ENCODE data around the gene AP2A2.
"Not testable (repeated sequence)": the region's sequence is repeated elsewhere in the genome, so short reads cannot be mapped to it uniquely, and the experiment has no call there.

Gene AP2A2

DNA sequence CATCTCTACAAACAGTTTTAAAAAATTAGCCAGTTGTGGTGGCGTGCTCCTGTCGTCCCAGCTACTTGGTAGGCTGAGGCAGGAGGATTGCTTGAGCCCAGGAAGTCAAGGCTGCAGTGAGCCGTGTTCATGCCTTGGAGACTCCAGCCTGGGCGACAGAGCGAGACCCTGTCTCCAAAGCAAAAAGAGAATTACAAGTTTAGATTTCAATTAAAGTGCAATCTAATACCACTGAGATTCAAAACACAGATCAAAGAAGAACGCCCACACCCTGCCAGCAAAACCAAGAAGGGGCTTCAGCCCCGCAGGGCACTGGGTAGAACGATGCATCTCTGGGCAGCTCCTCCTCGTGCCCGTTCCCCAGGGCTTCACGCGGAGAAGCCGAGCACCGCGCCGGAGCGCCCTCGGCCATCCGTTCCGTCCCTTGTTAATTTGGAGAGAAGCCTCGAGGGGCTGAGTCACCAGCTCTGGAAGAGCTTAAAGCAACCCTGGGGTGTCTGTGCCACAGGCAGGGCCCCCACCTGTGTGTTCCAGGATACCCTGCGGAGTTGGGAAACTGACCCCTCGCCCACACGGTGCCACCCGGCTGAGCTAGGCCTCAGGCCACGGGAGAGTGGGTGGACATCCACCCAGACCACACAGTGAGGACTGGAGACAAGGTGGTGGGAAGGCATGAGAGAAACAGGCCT is 47.0 kb downstream of the AP2A2 start:
- no peak for DNase-seq (ENCODE audit: low read depth in 2 of 2, low spot score in 1 of 2)

DNA sequence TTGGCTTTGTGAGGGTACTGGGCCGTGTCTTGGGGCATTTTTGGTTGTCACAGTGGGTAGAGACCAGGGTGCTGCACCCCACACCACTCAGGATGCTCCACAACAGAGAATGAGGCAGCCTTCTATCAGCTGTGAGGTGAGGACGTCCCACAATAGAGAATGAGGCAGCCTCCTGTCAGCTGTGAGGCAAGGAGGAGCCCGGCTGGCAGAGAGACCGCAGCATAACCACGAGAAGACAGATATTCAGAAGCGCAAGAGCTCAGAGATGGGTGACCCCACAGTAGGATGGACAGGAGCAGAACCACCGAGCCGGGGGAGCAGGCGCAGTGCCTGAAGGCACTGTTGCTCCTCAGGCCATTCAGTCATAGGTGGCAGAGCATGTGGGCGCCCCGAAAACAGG is 47.6 kb downstream of the AP2A2 start:
- DNase-seq (ENCODE audit: low read depth in 2 of 2, low spot score in 1 of 2), result no peak

DNA sequence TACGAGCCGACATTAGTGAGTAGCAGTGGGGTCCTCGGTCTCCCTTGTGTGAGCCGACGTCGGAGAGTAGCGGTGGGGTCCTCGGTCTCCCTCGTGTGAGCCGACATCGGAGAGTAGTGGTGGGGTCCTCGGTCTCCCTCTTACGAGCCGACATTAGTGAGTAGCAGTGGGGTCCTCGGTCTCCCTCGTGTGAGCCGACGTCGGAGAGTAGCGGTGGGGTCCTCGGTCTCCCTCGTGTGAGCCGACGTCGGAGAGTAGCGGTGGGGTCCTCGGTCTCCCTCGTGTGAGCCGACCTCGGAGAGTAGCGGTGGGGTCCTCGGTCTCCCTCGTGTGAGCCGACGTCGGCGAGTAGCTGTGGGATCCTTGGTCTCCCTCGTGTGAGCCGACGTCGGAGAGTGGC is 49.7 kb downstream of the AP2A2 start:
- not testable (repeated sequence) for DNase-seq (ENCODE audit: low read depth in 2 of 2, low spot score in 1 of 2)

DNA sequence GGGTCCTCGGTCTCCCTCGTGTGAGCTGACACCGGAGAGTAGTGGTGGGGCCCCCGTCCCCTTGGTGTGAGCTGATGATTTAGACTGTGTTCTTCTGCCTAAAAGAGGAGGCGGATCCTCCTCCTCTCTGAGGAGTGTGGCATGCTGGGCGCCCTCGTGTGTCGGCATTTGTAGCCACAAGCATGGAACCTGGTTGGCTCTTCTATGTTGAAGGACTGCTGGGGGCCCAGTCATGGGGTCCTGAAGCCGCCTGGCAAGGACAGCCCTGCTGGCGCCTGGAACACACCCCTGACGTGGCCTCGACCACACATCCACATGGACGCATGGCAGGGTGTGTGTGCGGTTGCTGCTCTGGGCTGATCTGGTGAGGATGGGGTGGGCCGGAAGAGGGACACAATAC is 50.2 kb downstream of the AP2A2 start:
- DNase-seq (ENCODE audit: low read depth in 2 of 2, low spot score in 1 of 2), result no peak

DNA sequence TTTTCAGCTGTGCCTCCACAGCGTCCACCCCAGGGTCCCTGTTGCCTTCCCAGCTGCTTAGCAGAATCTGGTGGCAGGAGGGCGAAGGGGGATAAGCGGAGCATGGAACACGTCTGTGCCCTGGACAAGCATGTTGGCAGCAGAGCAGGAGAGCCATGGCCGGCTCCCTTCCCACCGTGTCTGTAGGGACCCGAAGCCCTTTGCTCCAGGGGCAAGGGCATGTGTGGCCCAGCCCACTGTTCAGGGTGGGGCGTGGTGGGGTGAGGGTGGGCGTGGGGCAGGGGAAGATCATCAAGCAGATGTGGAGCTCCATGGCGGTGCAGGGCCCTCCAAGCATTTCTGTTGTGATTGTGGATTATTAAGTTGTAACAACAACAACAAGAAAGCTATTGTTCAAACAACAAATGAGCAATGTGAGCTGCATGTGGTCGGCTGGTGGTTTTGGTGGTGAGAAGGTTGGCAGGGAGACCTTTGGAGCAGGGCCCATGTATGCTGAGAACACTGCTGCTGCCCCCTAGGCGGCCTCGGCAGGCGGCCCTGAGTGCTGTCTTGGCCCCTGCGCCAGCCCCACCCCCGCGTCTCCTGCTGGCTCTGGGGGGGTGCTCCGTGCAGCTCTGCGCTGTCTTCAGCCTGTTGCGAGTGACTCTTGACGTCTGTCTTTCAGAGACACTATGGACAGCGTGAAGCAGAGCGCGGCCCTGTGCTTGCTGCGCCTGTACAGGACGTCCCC is 50.9 kb downstream of the AP2A2 start:
- DNase-seq (ENCODE audit: low read depth in 2 of 2, low spot score in 1 of 2), result no peak

DNA sequence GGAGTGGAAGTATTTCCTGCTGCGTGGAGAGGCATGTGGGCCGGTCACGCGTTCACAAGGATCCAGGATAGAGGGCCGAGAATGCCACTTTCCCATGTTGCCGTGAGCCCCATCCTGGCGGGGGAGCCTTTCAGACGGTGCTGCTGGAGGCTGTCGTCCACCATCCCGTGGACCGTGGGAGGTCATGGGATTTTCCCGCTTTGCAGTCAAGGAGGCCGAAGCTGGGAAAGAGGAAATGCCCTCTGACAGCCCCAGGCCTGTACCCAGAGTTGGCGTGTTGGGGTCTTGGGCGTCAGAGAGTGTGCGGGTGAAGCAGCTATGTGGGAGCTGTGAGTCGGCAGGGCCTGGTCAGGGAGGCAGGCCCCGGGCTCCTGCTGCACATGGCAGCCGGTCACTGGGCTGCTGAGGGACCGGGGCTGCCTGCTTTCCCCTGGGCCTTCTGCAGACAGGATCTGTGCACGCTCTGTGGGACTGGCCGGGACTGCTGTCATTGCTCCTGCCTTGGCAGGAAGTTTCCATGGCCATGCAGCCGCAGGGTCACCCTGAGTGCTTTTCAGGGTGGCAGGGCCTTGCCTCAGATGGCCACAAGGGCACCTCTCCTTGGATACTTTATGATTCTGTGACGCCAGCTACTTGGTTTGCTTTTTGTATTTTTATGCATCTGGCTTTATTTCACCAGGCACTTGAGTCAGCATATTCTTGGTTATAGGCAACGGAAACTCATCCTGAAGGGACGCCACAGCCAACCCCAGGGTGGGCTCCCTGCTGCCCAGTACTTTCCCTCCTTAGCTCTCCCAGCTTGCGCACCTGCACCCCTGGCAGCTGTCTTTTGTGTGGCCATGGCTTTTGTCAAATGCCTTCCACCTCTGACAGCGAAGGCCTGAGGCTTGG is 52.4 kb downstream of the AP2A2 start:
- DNase-seq (ENCODE audit: low read depth in 2 of 2, low spot score in 1 of 2), result no peak

DNA sequence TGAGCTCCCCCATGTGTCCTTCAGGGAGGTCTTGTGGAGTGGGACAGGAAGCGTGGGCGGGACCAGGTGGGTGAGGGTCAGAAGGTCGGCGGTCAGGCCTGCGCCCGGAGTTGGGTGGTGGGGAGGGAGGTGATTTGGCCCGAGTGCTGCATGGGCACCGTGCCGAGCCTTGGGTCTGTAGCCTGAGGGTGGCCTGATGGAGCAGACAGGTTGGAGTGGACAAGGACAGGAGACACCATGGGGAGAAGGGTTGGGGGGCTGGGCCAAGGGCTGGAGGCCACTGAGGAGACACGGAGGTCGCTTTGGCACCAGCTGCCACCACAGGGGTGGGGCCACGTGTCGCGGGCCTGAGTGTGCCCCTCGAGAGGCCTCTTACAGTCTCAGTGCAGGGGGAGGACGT is 53.1 kb downstream of the AP2A2 start:
- DNase-seq (ENCODE audit: low read depth in 2 of 2, low spot score in 1 of 2), result no peak

DNA sequence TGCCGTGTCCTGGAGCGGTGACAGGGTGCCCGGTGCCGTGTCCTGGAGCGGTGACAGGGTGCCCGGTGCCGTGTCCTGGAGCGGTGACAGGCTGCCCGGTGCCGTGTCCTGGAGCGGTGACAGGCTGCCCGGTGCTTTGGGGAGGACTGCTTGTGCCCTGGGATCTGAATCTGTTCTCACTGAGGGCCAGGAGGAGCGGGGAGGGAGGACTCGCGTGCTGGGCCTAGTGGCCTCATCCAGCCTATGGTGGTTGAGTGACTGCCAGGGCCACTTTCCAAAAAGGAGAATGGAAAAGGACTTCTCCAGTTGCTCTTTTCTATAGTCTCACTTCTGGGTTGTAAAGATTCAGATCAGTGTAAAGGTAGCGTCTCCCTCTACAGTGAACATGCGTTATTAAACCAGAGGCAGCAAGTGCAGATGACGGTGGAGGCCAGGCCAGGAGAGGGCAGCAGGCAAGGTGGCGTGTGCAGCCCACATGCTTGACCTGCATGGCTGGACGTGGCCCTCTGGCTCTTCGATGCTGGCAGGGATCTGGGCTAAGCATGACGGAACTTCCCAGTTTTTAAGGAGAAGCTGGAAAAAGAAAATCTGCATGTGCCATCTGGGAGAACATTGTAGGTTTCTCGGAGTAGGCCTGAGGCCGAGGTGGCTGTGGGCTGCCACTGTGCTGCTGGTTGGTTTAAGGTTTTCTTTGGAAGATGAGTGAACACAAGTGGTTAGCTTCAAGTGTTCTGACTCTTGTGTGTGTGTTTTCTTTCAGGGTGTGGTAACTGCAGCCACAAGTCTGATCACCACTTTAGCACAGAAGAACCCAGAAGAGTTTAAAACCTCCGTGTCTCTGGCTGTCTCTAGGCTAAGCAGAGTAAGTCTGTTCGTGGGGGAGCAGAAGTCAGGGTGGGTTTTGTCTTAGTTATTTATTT is 55.0 kb downstream of the AP2A2 start:
- DNase-seq (ENCODE audit: low read depth in 2 of 2, low spot score in 1 of 2), result no peak

DNA sequence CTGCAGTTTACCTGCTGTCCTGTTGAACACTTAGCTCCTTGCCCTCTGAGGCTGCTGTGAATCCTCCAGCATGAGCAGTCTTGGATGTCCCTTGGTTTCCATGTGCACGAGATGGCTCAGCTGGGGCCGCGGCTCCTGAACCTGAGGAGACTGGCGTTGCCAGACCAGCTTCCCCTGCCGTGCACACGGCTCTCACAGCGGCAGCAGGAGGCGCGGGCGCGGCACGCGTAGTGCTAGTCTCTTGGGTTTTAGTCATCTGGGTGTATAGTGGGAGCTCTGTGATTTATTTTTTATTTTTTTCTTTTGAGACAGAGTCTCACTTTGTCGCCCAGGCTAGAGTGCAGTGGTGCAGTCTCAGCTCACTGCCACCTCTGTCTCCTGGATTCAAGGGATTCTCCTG is 56.1 kb downstream of the AP2A2 start:
- DNase-seq (ENCODE audit: low read depth in 2 of 2, low spot score in 1 of 2), result no peak

DNA sequence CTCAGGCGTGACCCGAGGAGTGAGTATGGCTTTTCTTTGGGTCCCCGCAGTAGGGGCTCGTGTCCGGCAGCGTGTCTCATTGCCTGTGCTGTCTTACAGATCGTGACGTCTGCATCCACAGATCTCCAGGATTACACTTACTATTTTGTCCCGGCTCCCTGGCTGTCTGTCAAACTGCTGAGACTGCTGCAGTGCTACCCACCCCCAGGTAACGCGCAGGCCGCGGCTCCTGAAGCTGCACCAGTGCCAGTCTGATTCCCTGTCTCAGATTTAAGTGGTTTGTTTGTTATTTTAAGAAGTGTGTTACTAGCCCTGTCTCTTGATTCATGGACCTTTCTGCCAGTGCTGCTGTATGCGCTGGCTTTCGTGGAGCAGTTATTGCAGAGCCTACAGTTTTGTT is 58.9 kb downstream of the AP2A2 start:
- DNase-seq (ENCODE audit: low read depth in 2 of 2, low spot score in 1 of 2), result no peak

DNA sequence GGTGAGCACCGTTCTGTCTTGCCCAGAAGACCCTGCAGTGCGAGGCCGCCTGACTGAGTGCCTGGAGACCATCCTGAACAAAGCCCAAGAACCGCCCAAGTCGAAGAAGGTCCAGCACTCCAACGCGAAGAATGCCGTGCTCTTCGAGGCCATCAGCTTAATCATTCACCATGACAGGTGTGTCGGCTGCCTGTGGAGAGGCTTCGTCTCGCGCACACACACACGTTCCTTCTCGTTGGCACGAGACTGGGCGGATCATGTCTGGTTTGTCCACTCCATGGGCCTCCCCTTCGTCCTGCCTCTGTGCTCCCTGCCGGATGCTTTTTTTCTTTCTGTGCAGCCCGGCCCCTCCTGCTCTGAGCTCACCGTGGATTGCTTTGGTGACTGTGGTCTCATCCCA is 59.7 kb downstream of the AP2A2 start:
- no peak for DNase-seq (ENCODE audit: low read depth in 2 of 2, low spot score in 1 of 2)

DNA sequence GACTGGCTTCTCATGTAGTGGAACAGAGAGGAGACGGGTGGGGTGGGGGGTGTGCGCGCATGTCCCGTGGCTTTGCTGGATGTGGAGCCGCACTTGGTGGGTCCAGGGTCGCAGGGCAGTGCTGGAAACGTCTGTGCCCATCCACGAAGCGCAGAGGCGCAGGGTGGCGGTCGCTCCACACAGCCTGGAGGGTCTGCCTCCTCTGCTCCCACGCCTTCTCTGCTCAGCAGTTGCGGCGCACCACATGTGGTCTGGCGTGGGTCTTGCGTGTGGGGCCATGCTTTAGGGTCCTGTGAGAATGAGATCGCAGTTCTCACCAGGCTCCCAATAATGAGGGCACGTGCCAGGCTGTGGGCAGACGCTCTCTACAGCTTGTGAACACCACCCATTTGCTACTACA is 60.2 kb downstream of the AP2A2 start:
- DNase-seq (ENCODE audit: low read depth in 2 of 2, low spot score in 1 of 2), result no peak

DNA sequence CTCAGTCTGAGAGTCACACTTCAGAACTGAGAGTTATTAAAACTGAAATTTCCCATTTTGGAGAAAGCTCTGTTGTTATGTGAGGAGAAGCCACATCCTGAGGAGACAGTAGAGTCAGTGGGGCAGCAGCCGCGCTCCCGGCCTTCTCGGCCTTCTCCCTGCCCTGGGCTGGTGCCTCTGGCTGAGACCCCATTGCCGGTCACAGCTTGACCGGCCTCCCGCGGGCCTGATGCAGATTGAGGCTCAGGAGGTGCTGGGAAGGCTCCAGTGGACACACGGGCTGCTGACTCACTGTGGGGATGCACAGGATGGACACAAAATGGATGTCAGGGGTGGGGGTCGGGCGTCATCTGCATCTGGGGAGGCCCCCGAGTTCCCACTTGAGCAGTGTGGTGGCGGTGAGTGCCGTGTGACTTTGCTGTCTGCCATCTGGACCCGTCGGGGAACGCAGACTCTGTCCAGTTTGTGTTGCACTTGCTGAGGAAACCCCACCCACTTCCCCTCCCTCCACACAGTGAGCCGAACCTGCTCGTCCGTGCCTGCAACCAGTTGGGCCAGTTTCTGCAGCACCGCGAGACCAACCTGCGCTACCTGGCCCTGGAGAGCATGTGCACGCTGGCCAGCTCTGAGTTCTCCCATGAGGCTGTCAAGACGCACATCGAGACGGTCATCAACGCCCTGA is 60.7 kb downstream of the AP2A2 start:
- DNase-seq (ENCODE audit: low read depth in 2 of 2, low spot score in 1 of 2), result no peak

DNA sequence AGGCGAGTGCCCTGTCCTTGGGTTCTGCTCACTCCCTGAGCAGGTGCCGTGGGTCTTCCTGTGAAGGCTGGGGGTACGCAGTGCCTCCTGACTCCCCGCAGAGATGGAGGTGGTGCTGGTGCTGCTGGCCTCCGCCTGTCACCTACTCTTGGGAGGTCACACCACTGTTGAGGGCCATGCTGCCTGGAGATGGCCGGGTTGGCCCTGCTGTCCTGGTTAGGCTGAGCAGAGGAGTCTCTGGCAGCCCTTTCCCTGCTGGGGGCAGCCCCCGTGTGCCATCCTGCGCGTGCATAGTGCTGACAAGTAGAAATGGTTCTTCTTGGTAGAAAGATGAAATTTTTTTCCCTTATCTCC is 61.3 kb downstream of the AP2A2 start:
- DNase-seq (ENCODE audit: low read depth in 2 of 2, low spot score in 1 of 2), result no peak

DNA sequence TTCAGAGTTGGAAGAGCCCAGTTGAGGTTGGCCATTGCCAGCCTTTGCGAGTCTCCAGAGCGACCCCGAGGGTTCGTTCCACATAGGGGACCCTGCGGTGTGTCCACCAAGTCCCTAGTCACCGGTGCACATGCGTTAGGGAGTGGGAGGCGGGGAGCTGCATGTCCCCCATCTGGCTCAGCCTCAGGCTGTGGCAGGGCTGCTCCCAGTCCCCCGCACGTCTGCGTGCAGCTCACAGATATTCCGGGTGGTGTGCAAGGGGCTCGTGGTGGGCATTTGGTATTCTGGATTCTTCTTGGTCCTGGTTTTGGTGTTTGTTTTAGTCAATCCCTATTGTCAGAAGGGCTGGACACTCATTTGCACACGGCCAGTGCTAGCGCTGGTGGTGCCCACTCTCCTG is 62.0 kb downstream of the AP2A2 start:
- no peak for DNase-seq (ENCODE audit: low read depth in 2 of 2, low spot score in 1 of 2)

DNA sequence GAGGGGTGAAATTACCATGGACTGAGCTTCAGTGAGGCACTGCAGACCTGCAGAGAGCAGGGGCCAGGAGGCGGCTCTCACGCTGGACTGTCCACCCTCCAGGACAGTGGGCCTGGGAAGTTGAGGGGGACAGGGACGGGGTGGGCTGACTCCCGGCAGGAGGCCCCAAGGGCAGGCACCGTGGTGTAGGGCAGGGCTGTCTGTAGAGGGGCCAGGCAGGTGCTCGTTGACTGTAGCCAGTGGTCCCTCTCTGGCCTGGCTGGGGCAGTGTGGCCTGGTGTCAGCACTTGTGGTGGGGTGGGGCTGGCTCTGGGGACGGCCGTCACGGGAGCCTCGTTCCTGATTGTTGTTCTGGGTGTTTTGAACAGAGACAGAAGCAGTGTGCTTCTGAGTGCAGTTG is 64.4 kb downstream of the AP2A2 start:
- no peak for DNase-seq (ENCODE audit: low read depth in 2 of 2, low spot score in 1 of 2)

DNA sequence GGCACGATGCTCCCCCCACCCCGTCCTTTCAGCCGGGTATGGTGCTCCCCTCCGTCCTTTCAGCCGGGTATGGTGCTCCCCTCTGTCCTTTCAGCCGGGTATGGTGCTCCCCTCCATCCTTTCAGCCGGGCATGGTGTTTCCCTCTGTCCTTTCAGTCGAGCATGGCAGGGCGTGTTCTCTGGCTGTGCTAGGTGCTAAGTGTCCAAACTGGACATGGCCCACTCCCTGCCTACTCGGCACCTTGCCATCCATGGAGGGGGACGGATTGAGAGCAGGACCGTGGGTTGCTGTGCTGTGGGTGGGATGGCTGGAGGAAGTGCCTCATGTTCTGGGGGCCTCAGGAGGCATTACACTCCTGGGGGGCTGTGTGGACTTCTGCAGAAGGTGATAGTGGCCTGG is 65.4 kb downstream of the AP2A2 start:
- no peak for DNase-seq (ENCODE audit: low read depth in 2 of 2, low spot score in 1 of 2)

DNA sequence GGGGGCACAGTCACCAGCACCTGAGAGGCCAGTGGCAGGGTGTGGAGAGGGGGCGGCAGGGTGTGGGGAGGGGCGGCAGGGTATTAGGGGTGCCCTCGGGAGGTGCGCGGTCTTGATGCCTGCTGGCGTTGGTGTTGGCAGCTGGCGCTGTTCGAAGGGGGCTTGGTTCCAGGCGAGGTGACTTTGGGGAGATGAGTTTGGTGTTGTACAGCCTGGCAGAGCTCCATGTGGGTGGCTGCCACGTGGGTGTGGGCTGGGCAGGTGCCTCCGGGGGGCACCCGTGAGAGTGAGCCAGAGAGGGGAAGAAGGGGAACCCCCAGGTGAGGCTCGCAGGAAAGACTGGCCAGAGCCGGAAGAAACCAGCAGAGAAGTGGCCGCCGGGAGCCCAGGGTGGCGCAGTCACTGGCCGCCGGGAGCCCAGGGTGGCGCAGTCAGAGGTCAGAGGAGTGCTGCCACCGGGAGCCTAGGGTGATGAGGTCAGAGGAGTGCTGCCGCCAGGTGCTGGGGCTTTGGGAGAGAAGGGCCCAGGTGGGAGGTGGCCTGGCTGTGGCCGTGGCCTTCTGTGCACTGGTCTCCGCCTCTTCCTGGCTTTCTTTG is 66.1 kb downstream of the AP2A2 start:
- DNase-seq (ENCODE audit: low read depth in 2 of 2, low spot score in 1 of 2), result no peak

DNA sequence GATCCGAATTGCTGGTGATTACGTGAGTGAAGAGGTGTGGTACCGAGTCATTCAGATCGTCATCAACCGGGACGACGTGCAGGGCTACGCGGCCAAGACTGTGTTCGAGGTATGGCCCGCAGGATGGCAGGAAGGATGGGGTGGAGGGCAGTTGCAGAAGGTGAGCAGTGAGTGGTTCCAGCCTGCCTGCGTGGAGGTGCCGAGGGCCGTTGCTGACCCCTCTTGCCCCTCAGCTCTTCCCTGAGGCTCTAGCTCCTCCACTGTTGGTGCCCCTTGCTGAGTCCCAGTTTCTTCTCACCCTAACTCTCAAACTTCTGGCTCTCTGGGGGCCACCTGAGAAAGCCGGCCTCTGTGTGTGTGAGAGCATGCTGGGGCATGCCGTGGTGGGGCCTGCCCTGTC is 66.9 kb downstream of the AP2A2 start:
- no peak for DNase-seq (ENCODE audit: low read depth in 2 of 2, low spot score in 1 of 2)

DNA sequence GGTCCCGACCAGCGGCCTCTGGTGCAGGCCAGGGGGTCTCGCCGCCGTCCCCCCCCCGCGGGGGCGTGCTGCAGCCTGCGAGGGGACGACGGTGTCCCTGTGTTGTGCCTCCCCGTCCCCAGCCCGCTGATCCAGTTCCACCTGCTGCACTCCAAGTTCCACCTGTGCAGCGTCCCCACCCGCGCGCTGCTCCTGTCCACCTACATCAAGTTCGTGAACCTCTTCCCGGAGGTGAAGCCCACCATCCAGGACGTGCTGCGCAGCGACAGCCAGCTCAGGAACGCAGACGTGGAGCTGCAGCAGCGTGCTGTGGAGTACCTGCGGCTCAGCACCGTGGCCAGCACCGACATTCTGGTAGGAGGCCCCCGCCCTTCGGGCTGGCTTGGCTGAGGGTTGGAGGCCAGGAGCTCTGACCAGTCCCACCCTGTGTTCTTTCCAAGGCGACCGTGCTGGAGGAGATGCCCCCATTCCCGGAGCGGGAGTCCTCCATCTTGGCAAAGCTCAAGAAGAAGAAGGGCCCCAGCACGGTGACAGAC is 68.0 kb downstream of the AP2A2 start:
- DNase-seq (ENCODE audit: low read depth in 2 of 2, low spot score in 1 of 2), result no peak

Data from stimulated activated CD8-positive, alpha-beta memory T cell treated with anti-CD3 and anti-CD28 coated beads, Interleukin-4, amount 100 ng/mL, for 1 hour (primary cell).